ENCODE measurements around the gene CKB.

DNA sequence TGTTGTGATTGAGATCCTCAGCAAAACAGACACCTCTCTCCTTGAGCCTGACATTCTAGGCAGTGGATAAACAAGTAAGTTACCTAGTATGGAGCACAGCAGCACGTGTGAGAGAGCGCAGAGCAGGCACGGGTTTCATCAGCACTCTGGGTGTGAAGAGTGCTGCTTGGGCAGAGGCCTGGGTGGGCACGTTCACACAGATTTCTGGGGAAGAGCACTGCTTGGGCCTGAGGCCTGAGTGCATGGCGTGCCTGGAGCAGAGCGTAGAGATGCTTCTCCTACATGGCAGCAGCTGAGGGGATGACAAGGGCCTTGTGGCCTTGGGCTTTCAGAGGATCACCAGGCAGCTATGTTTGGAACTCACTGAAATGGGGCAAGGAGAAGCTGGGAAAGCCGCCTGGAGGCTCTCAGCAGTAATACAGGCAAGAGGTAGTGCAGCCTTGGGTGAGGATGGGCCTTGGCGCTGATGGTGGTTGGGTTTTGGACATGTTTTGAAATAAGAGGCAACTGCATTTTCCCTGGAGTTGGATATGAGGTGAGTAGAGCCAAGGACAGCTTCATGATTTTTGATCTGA, 17.6 kb downstream of the CKB start:
- TF ChIP-seq, protein P1, sequence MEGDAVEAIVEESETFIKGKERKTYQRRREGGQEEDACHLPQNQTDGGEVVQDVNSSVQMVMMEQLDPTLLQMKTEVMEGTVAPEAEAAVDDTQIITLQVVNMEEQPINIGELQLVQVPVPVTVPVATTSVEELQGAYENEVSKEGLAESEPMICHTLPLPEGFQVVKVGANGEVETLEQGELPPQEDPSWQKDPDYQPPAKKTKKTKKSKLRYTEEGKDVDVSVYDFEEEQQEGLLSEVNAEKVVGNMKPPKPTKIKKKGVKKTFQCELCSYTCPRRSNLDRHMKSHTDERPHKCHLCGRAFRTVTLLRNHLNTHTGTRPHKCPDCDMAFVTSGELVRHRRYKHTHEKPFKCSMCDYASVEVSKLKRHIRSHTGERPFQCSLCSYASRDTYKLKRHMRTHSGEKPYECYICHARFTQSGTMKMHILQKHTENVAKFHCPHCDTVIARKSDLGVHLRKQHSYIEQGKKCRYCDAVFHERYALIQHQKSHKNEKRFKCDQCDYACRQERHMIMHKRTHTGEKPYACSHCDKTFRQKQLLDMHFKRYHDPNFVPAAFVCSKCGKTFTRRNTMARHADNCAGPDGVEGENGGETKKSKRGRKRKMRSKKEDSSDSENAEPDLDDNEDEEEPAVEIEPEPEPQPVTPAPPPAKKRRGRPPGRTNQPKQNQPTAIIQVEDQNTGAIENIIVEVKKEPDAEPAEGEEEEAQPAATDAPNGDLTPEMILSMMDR (IDR thresholded peaks at IDR 0.05; ENCODE audit: insufficient read depth, low read length): no peak
- no peak for TF ChIP-seq GABPA (IDR thresholded peaks at IDR 0.05; ENCODE audit: low read depth)
- no peak for TF ChIP-seq POLR2AphosphoS5 (IDR thresholded peaks at IDR 0.05; ENCODE audit: low read depth)
- TF ChIP-seq, protein P2, sequence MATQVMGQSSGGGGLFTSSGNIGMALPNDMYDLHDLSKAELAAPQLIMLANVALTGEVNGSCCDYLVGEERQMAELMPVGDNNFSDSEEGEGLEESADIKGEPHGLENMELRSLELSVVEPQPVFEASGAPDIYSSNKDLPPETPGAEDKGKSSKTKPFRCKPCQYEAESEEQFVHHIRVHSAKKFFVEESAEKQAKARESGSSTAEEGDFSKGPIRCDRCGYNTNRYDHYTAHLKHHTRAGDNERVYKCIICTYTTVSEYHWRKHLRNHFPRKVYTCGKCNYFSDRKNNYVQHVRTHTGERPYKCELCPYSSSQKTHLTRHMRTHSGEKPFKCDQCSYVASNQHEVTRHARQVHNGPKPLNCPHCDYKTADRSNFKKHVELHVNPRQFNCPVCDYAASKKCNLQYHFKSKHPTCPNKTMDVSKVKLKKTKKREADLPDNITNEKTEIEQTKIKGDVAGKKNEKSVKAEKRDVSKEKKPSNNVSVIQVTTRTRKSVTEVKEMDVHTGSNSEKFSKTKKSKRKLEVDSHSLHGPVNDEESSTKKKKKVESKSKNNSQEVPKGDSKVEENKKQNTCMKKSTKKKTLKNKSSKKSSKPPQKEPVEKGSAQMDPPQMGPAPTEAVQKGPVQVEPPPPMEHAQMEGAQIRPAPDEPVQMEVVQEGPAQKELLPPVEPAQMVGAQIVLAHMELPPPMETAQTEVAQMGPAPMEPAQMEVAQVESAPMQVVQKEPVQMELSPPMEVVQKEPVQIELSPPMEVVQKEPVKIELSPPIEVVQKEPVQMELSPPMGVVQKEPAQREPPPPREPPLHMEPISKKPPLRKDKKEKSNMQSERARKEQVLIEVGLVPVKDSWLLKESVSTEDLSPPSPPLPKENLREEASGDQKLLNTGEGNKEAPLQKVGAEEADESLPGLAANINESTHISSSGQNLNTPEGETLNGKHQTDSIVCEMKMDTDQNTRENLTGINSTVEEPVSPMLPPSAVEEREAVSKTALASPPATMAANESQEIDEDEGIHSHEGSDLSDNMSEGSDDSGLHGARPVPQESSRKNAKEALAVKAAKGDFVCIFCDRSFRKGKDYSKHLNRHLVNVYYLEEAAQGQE (IDR thresholded peaks at IDR 0.05; ENCODE audit: insufficient replicate concordance, low read depth): no peak
- no peak for TF ChIP-seq SPI1 (IDR thresholded peaks at IDR 0.05; ENCODE audit: borderline replicate concordance, low read depth)
